Omental fat pad (tissue), 4 donors: ENCODE results near the gene COL26A1. TPM values are rescaled to one million over a fixed set of nuclear protein-coding genes. Genes with fewer than 3 reads are reported as not detected.
"Not testable (repeated sequence)": the region's sequence is repeated elsewhere in the genome, so short reads cannot be mapped to it uniquely, and the experiment has no call there.

ENCODE experiments used
- ATAC-seq: fragments of 150-250 bp; one replicate; pipeline ENCODE4 v1.9.1; 2016; ENCODE audit warnings: mild to moderate bottlenecking, moderate library complexity; ENCODE audit not compliant: low FRiP score
- DNase-seq: peaks from one replicate; pipeline ENCODE4 v3.0.0-alpha.2; 2019; ENCODE audit warnings: low spot score
- CTCF ChIP-seq, 3 donors: fragments of 450-650 bp; IDR thresholded peaks; one replicate each; pipeline ENCODE4 v1.5.1; 2016 to 2017; ENCODE audit warnings: antibody characterized with exemption in 3 of 3, mild to moderate bottlenecking in 3 of 3, moderate library complexity in 2 of 3
- total RNA-seq, 4 donors: library from RNA; depleted of rRNA; stranded (reverse); fragments of >200 nt; gene quantifications; one replicate each; pipeline ENCODE4 v1.1.0, GENCODE V29; 2016

COL26A1 gene
- total RNA-seq, 4 donors from 2014 or later, result 0.37 TPM; not detected in 3

- no peak for ATAC-seq
- no peak for TF ChIP-seq CTCF (IDR thresholded peaks at IDR 0.05)
- DNase-seq, result no peak
Measured at GRCh38 chr7:101598422-101598985, 235.8 kb downstream of the COL26A1 start.

- no peak for TF ChIP-seq CTCF (IDR thresholded peaks at IDR 0.05)
- no peak for DNase-seq
Measured at GRCh38 chr7:101598986-101599771, 236.5 kb downstream of the COL26A1 start.

GRCh38 chr7:101599787-101600186, 237.1 kb downstream of the COL26A1 start:
- no peak for TF ChIP-seq CTCF (IDR thresholded peaks at IDR 0.05)

More at GRCh38 chr7:101598986-101599771, 236.5 kb downstream of the COL26A1 start:
- ATAC-seq, result no peak

GRCh38 chr7:101602082-101602481, 239.4 kb downstream of the COL26A1 start:
- no peak for ATAC-seq
- TF ChIP-seq CTCF (IDR thresholded peaks at IDR 0.05), result no peak
- DNase-seq, result no peak

More at GRCh38 chr7:101599787-101600186, 237.1 kb downstream of the COL26A1 start:
- DNase-seq (no peak), ATAC-seq (no peak)

GRCh38 chr7:101602484-101603241, 240.0 kb downstream of the COL26A1 start:
- ATAC-seq (peak; percentile 81), DNase-seq (peak; percentile 65)
- no peak for TF ChIP-seq CTCF (IDR thresholded peaks at IDR 0.05)

- DNase-seq, result no peak
- no peak for ATAC-seq
- TF ChIP-seq CTCF (IDR thresholded peaks at IDR 0.05), result no peak
Measured at GRCh38 chr7:101604331-101604933, 241.8 kb downstream of the COL26A1 start.

GRCh38 chr7:101604934-101605332, 242.3 kb downstream of the COL26A1 start:
- not testable (repeated sequence) for ATAC-seq, DNase-seq
